ENCODE measurements around the gene DNAL4.

The DNAL4 gene

DNA sequence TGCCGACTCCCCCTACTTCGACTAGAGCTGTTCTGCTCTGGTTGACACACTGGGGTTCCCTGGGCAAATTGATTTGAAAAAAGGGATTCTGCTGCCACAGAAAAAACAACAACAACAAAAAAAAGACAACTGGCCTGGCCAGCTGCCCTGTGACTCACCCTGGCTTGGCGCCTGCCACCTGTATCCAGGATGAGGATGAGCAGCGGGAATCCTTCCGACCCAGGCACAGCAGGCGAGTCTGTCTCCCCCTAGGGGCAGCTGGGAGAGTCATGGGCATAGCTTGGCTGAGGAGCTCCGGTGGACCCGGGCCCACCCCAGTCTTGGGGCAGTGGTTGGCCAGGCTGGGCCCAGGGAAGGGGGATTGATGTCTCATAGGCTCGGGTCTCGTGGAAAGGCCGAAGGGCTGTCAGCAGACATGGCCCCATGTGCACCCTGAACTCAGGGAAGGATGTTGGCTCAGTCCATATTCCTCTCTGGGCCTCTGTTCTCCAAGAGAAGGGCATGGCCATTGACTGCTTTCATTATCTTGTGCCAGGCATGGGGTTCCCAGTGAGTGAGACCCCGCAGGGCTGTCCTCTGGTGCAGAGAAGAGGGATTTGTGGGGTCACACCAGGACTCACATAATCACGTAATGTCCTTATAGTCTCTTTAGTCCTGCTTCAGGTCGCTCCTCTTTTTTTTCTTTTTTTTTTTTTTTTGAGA lies 27.7 kb downstream of the DNAL4 start:
- no peak overlapping the region for H3K9ac ChIP-seq
- H3K27me3 ChIP-seq, result no peaks in the 10 kb centered on the region
- peak overlapping the region; percentile 4; the same call in 1 of the 2 replicates for H3K4me2 ChIP-seq
- TF ChIP-seq Cebpa-rat (IDR thresholded peaks at IDR 0.05), result no peak
- no peak overlapping the region for H3K4me3 ChIP-seq
- H3K36me3 ChIP-seq, result no peaks in the 10 kb centered on the region
- H4K20me1 ChIP-seq, result peaks cover 8% of the 10 kb centered on the region
- H3K27ac ChIP-seq, result no peak overlapping the region
- H3K9me3 ChIP-seq, result no peaks in the 10 kb centered on the region
- peaks cover 36% of the 10 kb centered on the region for H3K4me1 ChIP-seq

DNA sequence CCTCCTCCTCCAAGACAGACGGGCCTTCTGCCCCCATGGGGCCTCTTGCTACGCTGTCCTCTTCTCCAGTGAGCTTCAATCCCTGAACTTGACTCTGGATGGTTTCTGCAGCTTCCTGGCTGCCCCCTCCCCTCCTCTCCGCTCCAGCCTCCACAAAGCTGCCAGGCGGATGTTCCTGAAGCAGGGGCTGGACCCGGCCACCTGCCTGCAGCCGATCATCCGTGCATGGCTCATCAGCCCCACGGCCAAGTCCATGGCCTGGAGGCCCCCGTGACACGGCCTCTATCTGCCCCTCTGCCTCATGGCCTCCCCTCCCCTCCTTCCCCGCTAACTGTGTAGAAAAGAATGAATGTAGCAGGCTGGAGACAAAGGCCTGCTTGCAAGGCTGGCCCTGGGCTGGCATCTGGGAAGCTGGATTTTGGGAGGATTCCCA lies 31.4 kb downstream of the DNAL4 start:
- Histone ChIP-seq H3K36me3 (no peaks in the 10 kb centered on the region), H3K9me3 (no peaks in the 10 kb centered on the region), H3K4me3 (no peak overlapping the region), H3K4me1 (peaks cover 72% of the 10 kb centered on the region), H4K20me1 (peaks cover 40% of the 10 kb centered on the region), H3K27ac (0 out of 2 replicates have a peak overlapping the region, but pooled peaks have one; percentile 23), H3K9ac (0 out of 2 replicates have a peak overlapping the region, but pooled peaks have one; percentile 32), H3K27me3 (no peaks in the 10 kb centered on the region), H3K4me2 (peak overlapping the region; percentile 96)
- no peak for TF ChIP-seq Cebpa-rat (IDR thresholded peaks at IDR 0.05)

DNA sequence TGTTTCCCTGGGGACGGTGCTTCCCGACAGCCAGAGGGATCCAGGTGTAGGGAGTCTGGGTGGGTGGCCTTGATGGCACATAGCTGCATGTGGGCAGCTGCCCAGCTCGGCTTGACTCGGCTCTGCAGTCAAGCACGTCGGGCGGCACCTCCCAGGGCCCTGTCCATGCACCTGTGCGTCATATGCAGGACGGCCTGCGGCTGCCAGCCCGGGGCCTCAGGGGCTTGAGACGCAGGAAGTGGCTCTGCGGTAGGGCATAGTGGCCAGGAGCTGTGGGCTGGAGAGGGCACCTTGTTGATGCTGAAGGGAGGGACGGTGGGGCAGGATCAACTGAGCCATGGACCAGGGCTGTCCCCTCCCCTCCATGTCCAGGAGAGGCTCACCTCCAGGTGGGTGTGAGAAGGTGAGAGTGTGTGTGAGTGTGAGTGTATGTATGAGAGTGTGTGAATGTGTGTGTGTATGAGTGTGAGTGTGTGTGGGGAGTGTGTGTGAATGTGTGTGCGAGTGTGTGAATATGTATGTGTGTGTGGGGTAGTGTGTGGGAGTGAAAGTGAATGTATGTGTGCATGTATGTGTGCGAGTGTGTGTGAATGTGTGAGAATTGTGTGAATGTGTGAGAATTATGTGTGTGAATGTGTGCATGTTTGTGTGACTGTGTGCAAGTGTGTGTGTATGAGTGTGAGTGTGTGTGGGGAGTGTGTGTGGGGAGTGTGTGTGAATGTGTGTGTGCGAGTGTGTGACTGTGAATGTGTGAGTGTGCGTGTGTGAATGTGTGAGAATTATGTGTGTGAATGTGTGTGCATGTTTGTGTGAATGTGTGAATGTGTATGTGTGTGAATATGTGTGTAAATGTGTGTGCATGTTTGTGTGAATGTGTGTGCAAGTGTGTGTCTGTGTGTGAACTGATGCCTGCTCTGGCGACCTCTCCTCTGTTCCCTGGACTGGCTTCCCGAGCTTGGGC lies 32.5 kb downstream of the DNAL4 start:
- TF ChIP-seq Cebpa-rat (IDR thresholded peaks at IDR 0.05), result no peak
- Histone ChIP-seq H3K9ac (no peak overlapping the region; the same call in 1 of the 2 replicates), H4K20me1 (peaks cover 40% of the 10 kb centered on the region), H3K27me3 (no peaks in the 10 kb centered on the region), H3K4me3 (no peak overlapping the region), H3K9me3 (no peaks in the 10 kb centered on the region), H3K36me3 (no peaks in the 10 kb centered on the region), H3K4me2 (peak overlapping the region; percentile 96), H3K4me1 (peaks cover 77% of the 10 kb centered on the region), H3K27ac (peak overlapping the region; percentile 66; the same call in 1 of the 2 replicates)

DNA sequence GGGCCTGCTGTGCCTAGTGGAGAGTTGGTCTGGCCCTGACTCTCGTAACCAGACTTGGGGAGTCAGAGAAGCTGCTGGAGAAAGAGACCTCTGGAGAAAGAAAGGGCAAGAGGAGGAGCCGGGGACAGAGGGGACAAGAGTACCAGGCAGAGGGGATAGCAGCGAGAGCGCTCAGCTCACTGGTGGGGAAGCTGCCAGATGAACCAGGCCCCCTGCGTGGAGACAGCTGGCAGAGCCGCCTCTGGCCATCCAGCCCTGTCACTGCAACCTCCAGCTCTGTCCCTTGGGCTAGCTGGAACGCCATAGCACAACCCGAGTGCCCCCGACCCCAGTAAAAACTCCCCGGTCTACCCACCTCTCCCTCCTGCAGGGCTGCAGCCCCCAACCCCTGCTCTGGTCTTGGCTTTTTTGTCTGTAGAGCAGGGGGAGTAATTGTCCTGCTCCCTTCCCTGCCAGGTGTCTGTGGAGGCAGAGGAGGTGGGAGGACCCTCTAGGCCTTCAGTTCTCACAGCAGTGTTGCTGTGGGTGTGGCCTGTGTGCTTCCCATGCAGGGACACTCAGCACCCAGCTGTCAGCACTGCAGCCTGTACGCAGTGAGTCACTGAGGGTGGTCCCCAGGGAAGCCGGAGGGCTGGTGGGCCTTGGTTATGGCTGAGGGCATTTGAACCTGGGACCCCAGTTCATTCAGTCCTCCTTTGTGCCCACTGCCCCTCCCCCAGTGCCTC lies 33.3 kb downstream of the DNAL4 start:
- peaks cover 40% of the 10 kb centered on the region for H4K20me1 ChIP-seq
- H3K9me3 ChIP-seq, result no peaks in the 10 kb centered on the region
- peaks cover 70% of the 10 kb centered on the region for H3K4me1 ChIP-seq
- H3K4me2 ChIP-seq, result peak overlapping the region; percentile 96
- H3K36me3 ChIP-seq, result no peaks in the 10 kb centered on the region
- TF ChIP-seq Cebpa-rat (IDR thresholded peaks at IDR 0.05), result no peak
- peak overlapping the region; percentile 27 for H3K4me3 ChIP-seq
- H3K27ac ChIP-seq, result peak overlapping the region; percentile 66
- H3K27me3 ChIP-seq, result no peaks in the 10 kb centered on the region
- peak overlapping the region; percentile 57; the same call in 1 of the 2 replicates for H3K9ac ChIP-seq

DNA sequence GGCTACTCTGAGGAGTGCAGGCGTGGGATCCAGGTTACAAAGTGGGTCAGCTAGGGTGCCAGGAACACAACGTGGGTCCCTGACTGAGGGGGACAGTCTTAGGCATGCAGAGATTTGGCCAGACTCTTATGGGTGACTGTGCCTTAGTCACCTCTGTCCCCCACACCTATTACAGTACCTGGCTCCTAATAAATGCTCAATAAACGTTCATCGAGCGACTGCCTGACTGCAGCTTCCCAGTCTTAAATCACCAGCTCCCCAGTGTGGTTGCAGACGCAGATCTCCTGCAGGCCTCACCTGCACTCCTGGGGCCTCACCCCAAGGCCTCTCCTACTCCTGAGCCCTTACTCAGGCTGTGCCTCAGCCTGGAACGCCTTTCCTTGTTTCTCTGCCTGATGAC lies 34.9 kb downstream of the DNAL4 start:
- Histone ChIP-seq H4K20me1 (peaks cover 47% of the 10 kb centered on the region), H3K4me2 (peak overlapping the region; percentile 96)

DNA sequence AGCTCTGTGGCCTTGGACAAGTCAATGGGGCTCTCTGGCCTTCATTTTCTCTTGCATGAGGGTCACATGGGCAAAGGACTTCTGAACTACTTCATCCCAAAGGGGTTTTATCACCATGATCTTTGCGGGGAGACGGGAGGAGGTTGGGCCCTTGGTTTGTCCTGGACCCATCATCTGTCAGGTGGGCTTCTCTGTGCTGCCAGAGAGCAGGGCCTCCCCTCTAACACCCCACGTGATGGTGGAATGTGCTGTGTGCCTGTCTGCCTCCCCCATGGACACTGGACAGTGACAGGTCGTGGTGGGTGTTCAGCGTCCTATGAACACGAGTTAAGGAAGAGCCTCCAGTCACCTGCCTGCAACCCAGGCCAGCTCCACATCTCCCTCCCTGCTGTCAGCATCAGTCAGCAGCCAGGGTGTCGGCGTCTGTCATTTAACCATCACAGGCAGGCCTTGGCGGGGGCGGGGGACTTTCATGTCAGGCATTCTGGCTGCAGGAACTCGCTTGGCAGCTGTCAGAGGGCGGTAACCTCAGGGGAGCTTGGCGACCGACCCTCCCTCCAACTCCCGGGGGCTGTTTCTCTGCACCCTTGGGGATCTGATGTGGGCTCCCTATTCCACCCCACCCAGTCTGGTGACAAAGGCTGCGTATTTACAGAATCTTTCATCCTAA lies 35.5 kb downstream of the DNAL4 start:
- peaks cover 53% of the 10 kb centered on the region for H4K20me1 ChIP-seq
- peak overlapping the region; percentile 96 for H3K4me2 ChIP-seq

More for the DNA sequence above, 34.9 kb downstream of the DNAL4 start:
- no peak overlapping the region for H3K9ac ChIP-seq
- H3K4me1 ChIP-seq, result peaks cover 70% of the 10 kb centered on the region
- H3K9me3 ChIP-seq, result no peaks in the 10 kb centered on the region
- no peak for TF ChIP-seq Cebpa-rat (IDR thresholded peaks at IDR 0.05)
- no peaks in the 10 kb centered on the region for H3K27me3 ChIP-seq
- H3K36me3 ChIP-seq, result no peaks in the 10 kb centered on the region
- H3K4me3 ChIP-seq, result no peak overlapping the region
- H3K27ac ChIP-seq, result no peak overlapping the region

DNA sequence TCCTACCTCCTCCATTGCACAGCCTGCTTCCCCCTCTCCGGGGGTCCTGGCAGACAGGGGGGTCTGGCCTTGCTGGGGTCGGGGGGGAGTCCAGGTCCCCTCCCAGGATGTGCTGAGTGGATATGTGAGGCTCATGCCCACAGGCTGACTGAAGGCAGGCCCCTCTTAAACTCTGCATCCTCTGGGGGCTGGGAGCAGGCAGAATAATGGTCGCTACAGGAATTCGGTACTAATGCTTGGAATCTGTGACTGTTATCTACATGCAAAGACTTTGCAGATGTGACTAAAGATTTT lies 36.5 kb downstream of the DNAL4 start:
- peak overlapping the region; percentile 96 for H3K27ac ChIP-seq

More for the DNA sequence above, 35.5 kb downstream of the DNAL4 start:
- TF ChIP-seq Cebpa-rat (IDR thresholded peaks at IDR 0.05), result no peak
- no peaks in the 10 kb centered on the region for H3K9me3 ChIP-seq
- H3K4me3 ChIP-seq, result peak overlapping the region; percentile 93
- peak overlapping the region; percentile 96; the same call in 1 of the 2 replicates for H3K27ac ChIP-seq
- peaks cover 76% of the 10 kb centered on the region for H3K4me1 ChIP-seq
- no peaks in the 10 kb centered on the region for H3K27me3 ChIP-seq
- H3K9ac ChIP-seq, result peak overlapping the region; percentile 95
- peaks cover 2% of the 10 kb centered on the region; the same call in 1 of the 2 replicates for H3K36me3 ChIP-seq

DNA sequence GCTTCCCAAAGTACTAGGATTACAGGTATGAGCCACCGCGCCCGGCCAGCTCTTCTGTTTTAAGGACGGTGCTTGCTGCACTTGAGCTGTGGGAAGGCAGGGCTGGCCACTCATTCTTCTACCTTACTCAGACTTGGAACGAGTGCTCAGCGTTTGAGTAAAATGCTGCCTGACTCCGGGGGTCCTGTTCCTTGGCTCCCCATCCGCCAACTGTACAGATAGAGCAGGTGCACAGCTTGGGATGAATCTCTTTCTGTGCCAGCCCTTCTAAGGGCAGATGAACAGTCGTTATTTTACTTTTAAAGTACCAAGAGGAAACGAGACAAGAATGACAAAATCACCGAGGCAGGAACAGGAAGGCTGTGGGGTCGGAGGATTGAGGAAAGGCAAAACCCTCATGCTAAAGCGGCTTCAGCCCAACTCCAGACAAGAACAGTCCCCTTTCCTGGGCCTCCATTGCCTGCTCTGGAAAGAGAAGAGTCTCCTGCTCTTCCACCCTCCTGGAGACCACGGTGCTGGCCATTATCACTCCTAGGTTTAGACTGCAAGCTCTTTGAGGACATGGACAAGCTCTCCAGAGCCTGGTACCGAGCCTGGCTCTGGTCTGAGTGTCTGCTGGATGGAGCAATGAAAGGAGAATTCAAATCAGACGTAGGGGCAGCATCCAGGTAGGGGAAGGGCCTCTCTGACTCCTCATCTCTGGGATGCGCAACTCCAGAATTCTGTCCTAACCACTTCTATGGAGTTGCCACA lies 37.1 kb downstream of the DNAL4 start:
- Histone ChIP-seq H3K27me3 (no peaks in the 10 kb centered on the region), H3K4me2 (peak overlapping the region; percentile 96), H3K4me3 (peak overlapping the region; percentile 93), H3K4me1 (peaks cover 78% of the 10 kb centered on the region), H4K20me1 (peaks cover 63% of the 10 kb centered on the region), H3K9me3 (no peaks in the 10 kb centered on the region), H3K27ac (peak overlapping the region; percentile 96), H3K36me3 (peaks cover 16% of the 10 kb centered on the region), H3K9ac (peak overlapping the region; percentile 95)
- no peak for TF ChIP-seq Cebpa-rat (IDR thresholded peaks at IDR 0.05)

More for the DNA sequence above, 36.5 kb downstream of the DNAL4 start:
- H3K4me1 ChIP-seq, result peaks cover 78% of the 10 kb centered on the region
- H3K36me3 ChIP-seq, result peaks cover 12% of the 10 kb centered on the region
- H3K4me2 ChIP-seq, result peak overlapping the region; percentile 96
- H3K4me3 ChIP-seq, result peak overlapping the region; percentile 93
- H3K9me3 ChIP-seq, result no peaks in the 10 kb centered on the region
- peaks cover 62% of the 10 kb centered on the region for H4K20me1 ChIP-seq
- H3K9ac ChIP-seq, result peak overlapping the region; percentile 95
- no peak for TF ChIP-seq Cebpa-rat (IDR thresholded peaks at IDR 0.05)
- H3K27me3 ChIP-seq, result no peaks in the 10 kb centered on the region

Measured in BLaER1 (cell line).